Measurements from ENCODE around the gene TMEM130. TPM values are rescaled to one million over a fixed set of nuclear protein-coding genes. Genes with fewer than 3 reads are reported as not detected.
A peak's percentile ranks its signal among the peaks of the same experiment; 100 is the strongest.

The TMEM130 gene
- total RNA-seq, 1 experiment from 2014 or later = 0.37 TPM

DNA sequence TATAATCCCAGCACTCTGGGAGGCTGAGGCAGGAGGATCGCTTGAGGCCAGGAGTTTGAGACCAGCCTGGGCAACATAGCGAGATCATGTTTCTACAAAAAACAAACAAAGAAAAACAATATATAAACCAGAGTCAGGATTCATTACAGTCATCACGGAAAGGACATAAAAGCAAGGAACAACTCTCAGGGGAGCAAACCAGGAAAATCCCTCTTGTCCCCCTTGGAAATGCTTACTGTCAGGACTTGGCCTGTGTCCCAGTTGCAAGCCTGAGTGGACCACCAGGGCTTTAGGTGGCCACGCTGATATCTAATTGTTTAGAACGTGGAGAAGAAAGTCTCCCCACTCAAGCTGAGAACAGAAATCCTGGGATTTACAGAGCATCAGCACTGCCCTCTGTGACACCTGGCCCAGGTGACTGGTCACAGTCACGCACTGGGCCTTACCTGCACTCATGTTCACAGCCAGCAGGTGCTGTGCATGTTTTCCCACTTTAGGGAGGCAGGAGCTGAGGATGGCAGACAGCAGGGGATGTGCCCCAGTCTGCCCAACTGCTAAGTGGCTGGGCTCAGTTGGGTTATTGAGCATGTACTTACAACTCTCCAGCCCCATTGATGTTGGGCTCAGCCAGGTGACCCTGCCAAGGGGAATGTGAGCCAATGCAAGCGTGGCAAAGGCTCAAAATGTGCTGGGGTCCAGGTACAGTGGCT, 60.9 kb downstream of the TMEM130 start:
- DNase-seq (ENCODE audit: low read depth) = no peak

DNA sequence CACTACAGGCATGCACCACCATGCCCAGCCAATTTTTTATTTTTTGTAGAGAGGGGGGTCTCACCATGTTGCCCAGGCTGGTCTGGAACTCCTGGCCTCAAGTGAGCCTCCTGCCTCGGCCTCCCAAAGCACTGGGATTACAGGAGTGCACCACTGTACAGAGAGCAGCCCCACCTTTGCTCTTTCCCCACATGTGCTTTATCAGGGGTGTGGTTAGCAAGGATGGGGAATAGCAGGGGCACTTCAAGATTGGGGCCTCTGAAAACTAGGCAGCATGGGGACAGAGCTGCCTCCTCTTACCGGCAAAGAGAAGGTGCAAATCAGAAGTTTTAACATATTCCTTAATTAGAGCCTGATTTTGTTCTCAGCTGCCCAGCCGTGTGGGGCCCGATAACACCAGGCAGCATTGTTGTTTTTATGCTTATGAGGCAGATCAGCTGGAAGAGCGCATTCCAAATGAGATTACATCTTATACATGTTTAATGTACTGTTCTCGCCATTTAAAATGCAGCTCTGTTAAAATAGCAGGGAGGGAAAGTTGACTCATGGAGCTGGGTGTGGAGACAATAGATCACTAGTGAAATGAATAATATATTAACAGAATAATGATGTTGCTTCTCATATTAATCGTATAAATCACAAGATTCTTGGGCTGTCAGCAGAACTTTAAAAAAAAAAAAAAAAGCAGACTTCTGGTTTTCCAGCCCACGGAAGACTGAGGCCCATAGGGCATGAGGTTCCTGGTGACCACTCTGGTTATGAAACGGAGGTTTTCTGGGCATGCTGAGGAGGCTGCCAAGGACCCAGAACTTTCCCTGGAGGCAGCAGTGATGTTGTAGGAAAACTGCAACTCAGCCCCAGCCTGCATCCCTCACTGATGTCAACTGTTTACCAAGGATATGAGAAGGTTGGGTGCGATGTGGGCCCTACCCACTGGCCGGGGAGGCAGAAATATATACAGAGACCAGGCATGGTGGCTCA, 62.5 kb downstream of the TMEM130 start:
- DNase-seq (ENCODE audit: low read depth) = no peak

DNA sequence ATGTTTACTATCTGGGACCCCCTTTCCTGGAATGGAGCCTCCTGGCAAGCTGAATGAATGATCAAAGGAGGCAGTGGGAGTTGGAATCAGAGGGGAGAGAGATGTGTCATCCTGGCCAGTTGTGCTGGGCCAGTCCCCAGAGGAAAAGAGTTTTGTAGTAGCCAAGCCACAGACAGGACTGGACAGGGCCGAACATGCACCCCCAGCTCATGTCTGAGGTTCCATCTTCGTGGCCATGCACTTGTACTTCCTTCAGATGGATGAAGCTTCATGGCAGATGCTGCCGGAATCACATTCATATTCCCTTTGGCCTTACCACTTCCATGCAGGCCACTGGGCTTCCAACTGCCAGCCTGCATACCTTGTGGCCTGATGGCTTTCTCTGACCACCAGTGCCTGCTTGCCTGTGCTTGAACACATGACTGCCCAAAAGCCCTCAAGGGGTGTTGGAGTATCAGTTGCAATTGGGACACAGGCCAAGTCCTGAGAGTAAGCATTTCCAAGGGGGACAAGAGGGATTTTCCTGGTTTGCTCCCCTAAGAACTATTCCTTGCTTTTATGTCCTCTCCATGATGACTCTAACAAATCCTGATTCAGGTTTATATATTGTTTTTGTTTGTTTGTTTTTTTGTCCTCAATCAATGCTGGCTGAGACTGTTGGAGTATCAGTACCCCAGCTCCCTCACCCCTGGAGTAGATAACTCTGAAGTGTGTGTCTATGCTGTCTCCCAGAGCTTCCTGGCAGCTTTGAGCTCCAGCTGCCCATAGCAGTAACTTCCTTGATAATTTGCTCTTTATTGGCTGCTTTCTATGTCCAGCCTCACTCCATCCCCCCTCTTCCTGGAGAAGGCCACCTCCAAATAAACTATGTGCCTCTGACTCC, 63.6 kb downstream of the TMEM130 start:
- peak; percentile 27 for DNase-seq (ENCODE audit: low read depth)

DNA sequence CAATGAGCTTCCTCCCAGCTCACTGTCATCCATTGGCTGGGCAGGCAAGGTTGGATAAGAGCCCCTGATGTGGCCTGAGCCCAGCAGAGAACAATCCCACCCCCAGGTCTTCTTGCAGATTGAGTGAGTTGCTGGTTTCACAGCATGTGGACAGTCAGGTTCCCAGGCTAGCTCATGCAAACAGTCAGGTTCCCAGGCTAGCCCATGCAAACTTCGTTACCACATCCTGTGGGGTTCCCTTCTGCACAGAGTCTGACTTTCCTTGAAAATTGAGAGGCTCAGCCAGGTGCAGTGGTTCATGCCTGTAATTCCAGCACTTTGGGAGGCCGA, 67.1 kb downstream of the TMEM130 start:
- DNase-seq (ENCODE audit: low read depth) = no peak

DNA sequence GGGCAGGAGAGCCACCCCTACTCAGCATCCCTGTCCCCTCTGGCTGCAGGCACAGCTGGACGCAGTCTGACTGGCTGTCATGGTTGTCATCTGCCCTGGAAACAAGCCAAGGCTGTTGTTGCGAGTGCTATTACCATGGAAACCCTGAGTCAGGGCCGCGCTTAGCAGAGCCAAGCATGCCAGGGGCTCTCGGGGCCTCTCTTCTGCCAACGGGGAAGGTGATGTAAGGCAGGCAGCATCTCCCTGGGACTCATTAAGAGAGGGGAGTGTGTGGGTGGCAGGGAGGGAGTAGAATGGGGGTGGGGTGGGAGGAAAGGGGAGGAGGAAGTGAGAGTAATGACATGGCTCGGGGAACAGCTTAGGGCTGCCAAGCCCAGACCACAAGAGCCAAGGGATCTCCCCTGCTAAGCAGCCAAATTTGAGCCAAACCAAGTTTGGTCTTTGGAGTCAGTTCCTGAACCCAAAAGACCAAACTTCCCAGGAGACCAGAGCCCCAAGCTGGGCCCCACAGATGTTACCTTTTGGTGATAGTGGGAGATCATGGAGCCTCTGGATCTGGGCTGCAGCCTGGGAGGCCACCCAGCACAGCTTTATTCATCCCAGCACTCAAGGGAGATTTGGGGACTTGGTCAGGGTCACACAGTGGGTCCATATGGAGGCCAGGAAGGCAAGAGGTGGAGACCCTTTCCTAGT, 67.6 kb downstream of the TMEM130 start:
- peak; percentile 73 for DNase-seq (ENCODE audit: low read depth)

DNA sequence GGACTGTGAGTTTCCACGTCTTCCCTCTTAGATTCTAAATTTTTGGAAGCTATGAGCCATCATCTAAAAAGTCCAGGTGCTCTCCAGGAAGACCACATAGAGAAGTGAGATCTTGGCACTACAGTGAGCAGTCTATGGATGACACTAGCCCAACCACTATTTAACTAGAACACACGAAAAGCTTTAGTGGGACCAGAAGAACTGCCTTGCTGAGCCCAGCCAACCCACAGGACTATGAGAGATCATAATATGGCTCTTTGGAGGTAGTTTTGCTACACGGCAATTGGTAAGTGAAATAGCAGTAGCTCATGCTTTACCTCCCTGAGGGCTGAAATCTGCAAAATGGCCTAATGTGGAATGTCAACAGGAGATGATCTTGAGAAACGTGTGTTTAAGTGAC, 68.8 kb downstream of the TMEM130 start:
- no peak for DNase-seq (ENCODE audit: low read depth)

DNA sequence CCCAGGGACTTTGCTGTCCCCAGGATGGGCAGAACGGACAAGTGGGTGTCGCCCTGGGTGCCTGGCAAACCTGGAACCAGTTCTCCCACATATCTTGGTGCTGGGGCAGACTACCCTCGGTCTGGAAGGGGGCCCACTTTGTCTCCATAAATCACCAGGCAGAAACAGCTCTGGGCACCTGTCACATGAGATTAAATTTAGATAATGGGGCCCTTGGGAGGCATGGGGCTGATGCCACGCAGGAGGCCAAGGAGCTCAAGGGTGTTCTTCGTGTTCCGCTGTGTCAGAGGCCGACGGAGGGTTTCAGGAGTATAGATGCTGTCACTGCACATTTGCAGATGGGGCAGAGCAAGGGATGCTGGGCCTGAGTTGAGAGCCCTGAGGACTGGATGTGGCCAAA, 72.7 kb downstream of the TMEM130 start:
- no peak for DNase-seq (ENCODE audit: low read depth)

Other genes with a start within 250 kb of the TMEM130 start
- gene TRRAP, start 8.5 kb upstream of the TMEM130 start, total RNA-seq (2014; rRNA removed; shearing (Covaris generic)) = 8.9 and 25.4 TPM in 2 replicates